Astrocyte of the cerebellum (primary cell): Measurements from ENCODE around the gene TMEM63C.

ENCODE experiments used
- DNase-seq: peaks from one replicate; pipeline ENCODE4 v3.0.0-alpha.2; 2011; ENCODE audit warnings: low read depth
- H3K4me3 ChIP-seq: 2 replicates; pipeline ENCODE4 v1.5.1; 2011; ENCODE audit warnings: mild to moderate bottlenecking, low read depth, low read length, moderate library complexity
- CTCF ChIP-seq: IDR thresholded peaks from 2 replicates; pipeline ENCODE4 v1.5.1; 2012; ENCODE audit warnings: low read length, low read depth, moderate library complexity, mild to moderate bottlenecking; ENCODE audit errors: missing control alignments
- in situ Hi-C: cut with HindIII; loops from 2 replicates; pipeline ENCODE4 v1.10.0; 2017; ENCODE audit warnings: low sequenced_read_pairs

TMEM63C gene

GRCh38 chr14:77214216-77214615 lies 32.6 kb downstream of the TMEM63C start:
- no peak overlapping the region for H3K4me3 ChIP-seq
- TF ChIP-seq CTCF: no peak
- no peak for DNase-seq
- in situ Hi-C loops: no loop called here

- in situ Hi-C loops: no loop called here
- H3K4me3 ChIP-seq: no peak overlapping the region
- no peak for DNase-seq
- TF ChIP-seq CTCF: no peak
Measured at GRCh38 chr14:77217551-77217950, 36.0 kb downstream of the TMEM63C start.

- DNase-seq: no peak
- TF ChIP-seq CTCF: no peak
- in situ Hi-C loops: no loop called here
- H3K4me3 ChIP-seq: no peak overlapping the region
Measured at GRCh38 chr14:77219591-77219990, 38.0 kb downstream of the TMEM63C start.

- no peak overlapping the region for H3K4me3 ChIP-seq
- no peak for TF ChIP-seq CTCF
- no peak for DNase-seq
- in situ Hi-C loops: no loop called here
Measured at GRCh38 chr14:77220246-77221017, 38.8 kb downstream of the TMEM63C start.

GRCh38 chr14:77221241-77221871 lies 39.8 kb downstream of the TMEM63C start:
- no peak for DNase-seq

More at GRCh38 chr14:77221241-77221871, 39.8 kb downstream of the TMEM63C start:
- in situ Hi-C loops: no loop called here
- TF ChIP-seq CTCF: no peak
- H3K4me3 ChIP-seq: no peak overlapping the region
